IPS-NIHi7 (cell line): ENCODE results near the gene SLC4A7.

ENCODE experiments used
- DNase-seq: peaks from one replicate; pipeline ENCODE4 v3.0.0; 2012; ENCODE audit warnings: mixed read lengths; ENCODE audit errors: extremely low spot score

SLC4A7 gene

DNA sequence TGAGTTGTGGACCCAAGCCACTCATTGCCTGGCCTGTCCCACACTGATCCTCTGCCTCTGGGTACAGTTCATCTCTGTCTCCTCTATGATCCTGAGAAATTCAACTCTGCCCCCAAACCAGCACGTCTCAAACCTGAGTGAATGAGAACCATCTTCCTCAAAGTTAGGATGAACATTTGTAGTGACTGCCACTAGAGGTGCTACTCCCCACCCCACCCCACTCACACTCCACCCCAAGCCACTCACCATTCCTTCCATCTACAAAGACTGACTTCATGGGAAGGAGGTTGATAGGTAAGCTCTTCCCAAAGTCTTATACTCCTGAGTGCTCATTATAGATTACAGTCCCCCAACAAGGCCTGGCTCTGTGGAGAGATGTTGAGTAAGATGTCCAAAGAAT lies 158.8 kb downstream of the SLC4A7 start:
- DNase-seq: peak; percentile 21

DNA sequence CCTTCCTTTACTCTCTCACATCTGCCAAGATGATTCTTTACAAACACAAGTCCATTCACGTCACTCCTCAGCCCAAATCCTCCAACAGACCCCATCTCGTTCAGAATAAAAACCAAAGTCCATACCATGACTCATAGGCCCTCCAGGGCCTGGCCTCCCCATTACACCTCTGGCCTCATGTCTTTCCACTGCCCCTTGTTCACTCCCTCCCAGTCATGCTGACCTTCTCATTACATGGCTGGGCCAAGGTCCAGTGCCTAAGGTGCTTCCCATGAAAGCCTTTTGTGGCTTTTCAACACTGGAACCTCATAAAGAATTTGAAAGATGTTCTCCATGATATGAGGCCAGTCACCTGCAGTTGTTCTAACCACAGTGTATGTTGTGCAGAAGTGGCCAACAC lies 159.5 kb downstream of the SLC4A7 start:
- no peak for DNase-seq

DNA sequence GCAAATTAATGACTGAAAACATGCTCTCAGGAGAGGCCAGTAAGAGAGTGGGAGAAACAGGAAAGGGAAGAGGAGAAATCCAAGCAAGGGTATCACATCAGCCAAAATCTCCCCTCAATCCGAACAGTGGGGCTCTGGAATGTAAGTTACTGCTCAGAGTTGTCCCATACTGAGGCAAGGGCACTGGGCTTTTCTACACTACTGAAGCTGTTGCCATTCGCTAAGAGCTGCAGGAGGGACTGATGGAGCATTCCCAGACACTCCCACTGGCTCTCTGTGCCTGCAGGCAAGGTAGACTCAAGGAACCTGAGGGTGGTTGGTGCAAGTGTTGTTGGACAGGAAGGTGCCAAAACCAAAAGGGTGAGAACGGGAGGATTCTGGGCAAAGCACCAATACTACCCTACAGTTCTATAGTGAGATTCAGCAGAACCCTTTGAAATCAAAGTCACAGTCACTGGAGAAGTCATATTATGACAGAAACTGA lies 161.1 kb downstream of the SLC4A7 start:
- no peak for DNase-seq
